NCI-H1436 treated with DMSO at 0.1 percent for 48 hours (cell line): Measurements from ENCODE around the gene GHDC.

Source experiments
- DNase-seq: peaks from one replicate; lab custom pipeline; 2025; lab: John Stamatoyannopoulos, UW

GHDC gene

GRCh38 chr17:42182927-42183734 lies 11.2 kb downstream of the GHDC start:
- DNase-seq: no peak

GRCh38 chr17:42181851-42182207 lies 12.5 kb downstream of the GHDC start:
- DNase-seq: no peak

- DNase-seq: peak; percentile 67
These were observed 13.1 kb downstream of the GHDC start, which contains the start of gene KCNH4 for GRCh38 chr17:42180922-42181850. Gene KCNH4 (minus strand): TSS chr17:42181142. CDS start chr17:42180945, 197 bp downstream.

- no peak for DNase-seq
These were observed 13.8 kb downstream of the GHDC start for GRCh38 chr17:42180411-42180921.

- peak; percentile 12 for DNase-seq
These were observed 14.3 kb downstream of the GHDC start for GRCh38 chr17:42179911-42180410.

GRCh38 chr17:42179335-42179734 lies 15.0 kb downstream of the GHDC start:
- DNase-seq: no peak

GRCh38 chr17:42178817-42179216 lies 15.5 kb downstream of the GHDC start:
- no peak for DNase-seq

- no peak for DNase-seq
These were observed 16.6 kb downstream of the GHDC start for GRCh38 chr17:42177684-42178083.

GRCh38 chr17:42174126-42174783 lies 20.0 kb downstream of the GHDC start:
- DNase-seq: no peak

- DNase-seq: no peak
These were observed 22.5 kb downstream of the GHDC start for GRCh38 chr17:42171831-42172230.

- no peak for DNase-seq
These were observed 24.9 kb downstream of the GHDC start for GRCh38 chr17:42169351-42169750.

- DNase-seq: no peak
These were observed 26.5 kb downstream of the GHDC start for GRCh38 chr17:42167807-42168206.

GRCh38 chr17:42166196-42166763 lies 28.0 kb downstream of the GHDC start:
- no peak for DNase-seq

- DNase-seq: no peak
These were observed 28.5 kb downstream of the GHDC start for GRCh38 chr17:42165751-42166150.

GRCh38 chr17:42163696-42164407 lies 30.4 kb downstream of the GHDC start:
- no peak for DNase-seq

GRCh38 chr17:42163113-42163512 lies 31.2 kb downstream of the GHDC start:
- DNase-seq: no peak

- DNase-seq: no peak
These were observed 33.8 kb downstream of the GHDC start for GRCh38 chr17:42160531-42160910.

GRCh38 chr17:42159796-42160530 lies 34.3 kb downstream of the GHDC start:
- DNase-seq: no peak

- DNase-seq: no peak
These were observed 38.7 kb downstream of the GHDC start for GRCh38 chr17:42155614-42156045.
